ENCODE data around the gene TSKU.

The TSKU gene

DNA sequence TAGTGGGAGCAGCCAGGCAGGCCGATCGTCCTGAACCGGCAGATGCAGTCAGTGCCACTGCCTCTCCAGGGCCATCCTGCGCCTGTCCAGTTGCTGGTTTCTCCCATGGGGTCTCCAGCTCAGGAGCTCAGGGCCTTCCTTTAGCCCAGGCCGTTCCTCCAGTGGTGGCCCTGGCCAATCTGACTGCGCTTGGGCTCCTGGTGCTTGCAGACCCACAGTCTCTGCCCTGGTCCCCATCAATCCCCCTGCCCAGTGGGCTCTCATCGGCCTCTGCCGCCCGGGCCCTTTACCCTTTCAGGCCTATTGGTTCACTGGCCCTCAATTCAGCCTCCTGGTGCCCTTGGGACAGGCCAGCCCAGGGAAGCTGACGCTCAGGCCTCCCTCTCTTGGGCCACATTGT lies 29.2 kb upstream of the TSKU start:
- Histone ChIP-seq H3K27me3 (ENCODE audit: control insufficient read depth, insufficient read depth, low read length) (peaks cover 37% of the 10 kb centered on the region), H3K4me1 (ENCODE audit: control insufficient read depth, insufficient read depth, low read length) (no peaks in the 10 kb centered on the region), H3K36me3 (ENCODE audit: insufficient read depth, low read length) (no peaks in the 10 kb centered on the region), H3K9ac (ENCODE audit: low read depth, low read length) (no peak overlapping the region), H3K4me3 (ENCODE audit: low read length) (no peak overlapping the region), H3K9me3 (replicated peaks; ENCODE audit: low read length) (no peaks in the 10 kb centered on the region), H3K4me2 (ENCODE audit: low read length) (no peak overlapping the region)

DNA sequence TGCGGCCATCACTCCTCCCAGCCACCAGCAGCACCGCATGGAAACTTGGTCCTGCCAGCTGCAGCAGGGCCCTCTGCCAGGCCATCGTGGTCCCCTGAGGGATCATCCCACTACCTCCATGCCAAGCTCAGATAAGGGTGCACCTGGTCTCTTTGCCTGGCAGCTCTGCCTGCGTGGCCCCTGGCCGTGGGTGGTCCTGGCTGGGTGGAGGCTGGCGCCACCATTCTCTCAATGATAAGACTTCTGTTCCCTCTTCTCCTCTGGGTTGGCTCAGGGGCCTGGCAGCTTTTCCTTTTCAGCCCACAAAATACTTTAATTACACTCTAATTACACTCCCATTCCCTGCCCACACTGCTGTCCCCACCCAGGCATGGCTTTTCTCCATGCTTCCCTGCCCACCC lies 26.8 kb upstream of the TSKU start:
- Histone ChIP-seq H3K9ac (ENCODE audit: low read depth, low read length) (no peak overlapping the region), H3K4me1 (ENCODE audit: control insufficient read depth, insufficient read depth, low read length) (no peaks in the 10 kb centered on the region), H3K4me3 (ENCODE audit: low read length) (no peak overlapping the region), H3K36me3 (ENCODE audit: insufficient read depth, low read length) (no peaks in the 10 kb centered on the region), H3K9me3 (replicated peaks; ENCODE audit: low read length) (no peaks in the 10 kb centered on the region), H3K27me3 (ENCODE audit: control insufficient read depth, insufficient read depth, low read length) (peaks cover 54% of the 10 kb centered on the region), H3K4me2 (ENCODE audit: low read length) (no peak overlapping the region)

DNA sequence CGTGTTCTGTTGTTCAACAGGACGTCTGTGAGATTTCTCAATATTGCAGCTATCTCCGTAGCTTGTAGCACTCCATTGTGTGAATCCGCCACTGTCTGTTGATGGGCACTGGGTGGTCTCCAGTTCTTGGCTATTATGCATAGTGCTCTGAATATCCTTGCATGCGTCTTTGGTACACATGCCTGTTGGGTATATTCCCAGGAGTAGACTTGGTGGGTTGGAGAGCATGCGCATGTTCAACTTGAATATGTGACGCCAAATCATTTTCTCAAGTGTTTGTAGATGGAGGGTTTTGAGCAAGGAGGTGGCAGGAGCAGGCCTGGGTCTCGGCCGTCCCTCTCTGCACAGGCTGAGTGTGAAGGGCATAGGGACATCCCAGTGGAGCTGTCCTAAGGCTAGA lies 24.8 kb upstream of the TSKU start:
- Histone ChIP-seq H3K9me3 (replicated peaks; ENCODE audit: low read length) (no peaks in the 10 kb centered on the region), H3K4me2 (ENCODE audit: low read length) (no peak overlapping the region), H3K4me1 (ENCODE audit: control insufficient read depth, insufficient read depth, low read length) (no peaks in the 10 kb centered on the region), H3K4me3 (ENCODE audit: low read length) (no peak overlapping the region), H3K36me3 (ENCODE audit: insufficient read depth, low read length) (no peaks in the 10 kb centered on the region), H3K9ac (ENCODE audit: low read depth, low read length) (no peak overlapping the region), H3K27me3 (ENCODE audit: control insufficient read depth, insufficient read depth, low read length) (peaks cover 49% of the 10 kb centered on the region)

DNA sequence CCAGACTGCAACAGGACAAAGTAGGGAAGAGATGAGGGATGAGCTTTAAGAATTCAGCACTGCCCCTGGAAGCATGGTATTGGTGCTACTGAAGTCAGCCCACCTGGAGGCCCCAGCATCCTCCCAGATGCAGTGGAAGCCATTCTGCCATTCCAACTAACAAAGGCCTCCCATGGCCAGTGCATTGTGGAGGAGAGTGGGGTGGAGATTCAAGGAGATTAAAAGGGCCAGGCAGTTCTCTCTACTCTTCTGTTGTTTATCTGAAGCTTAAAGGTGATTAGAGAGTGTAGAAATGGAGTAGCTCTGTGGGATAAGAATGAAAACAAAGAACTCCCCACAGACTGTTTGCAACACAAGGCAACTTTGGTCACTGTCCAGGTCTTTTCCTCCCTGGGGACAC lies 24.1 kb upstream of the TSKU start:
- Histone ChIP-seq H3K36me3 (ENCODE audit: insufficient read depth, low read length) (no peaks in the 10 kb centered on the region), H3K4me3 (ENCODE audit: low read length) (no peak overlapping the region), H3K9ac (ENCODE audit: low read depth, low read length) (no peak overlapping the region), H3K4me1 (ENCODE audit: control insufficient read depth, insufficient read depth, low read length) (peaks cover 8% of the 10 kb centered on the region), H3K9me3 (replicated peaks; ENCODE audit: low read length) (no peaks in the 10 kb centered on the region), H3K27me3 (ENCODE audit: control insufficient read depth, insufficient read depth, low read length) (peaks cover 49% of the 10 kb centered on the region), H3K4me2 (ENCODE audit: low read length) (no peak overlapping the region)

DNA sequence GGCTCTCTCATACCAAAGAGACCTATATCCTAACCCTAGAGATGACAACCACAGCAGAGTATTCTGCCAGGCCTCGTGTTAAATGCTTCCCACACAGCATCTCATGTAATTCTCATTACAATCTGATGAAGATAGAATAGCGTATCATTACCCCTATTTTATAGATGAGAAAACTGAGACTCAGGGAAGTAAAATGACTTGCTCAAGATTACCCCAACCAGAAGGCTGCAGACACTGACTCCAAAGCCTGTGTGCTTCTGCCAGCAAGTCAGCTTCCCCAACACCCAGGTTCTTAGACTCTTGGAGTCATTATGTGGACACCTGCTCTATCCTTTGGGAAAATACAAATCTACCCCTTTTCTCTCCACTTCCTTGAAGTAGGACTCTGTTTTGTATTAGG lies 23.6 kb upstream of the TSKU start:
- H3K4me3 ChIP-seq (ENCODE audit: low read length) = no peak overlapping the region

DNA sequence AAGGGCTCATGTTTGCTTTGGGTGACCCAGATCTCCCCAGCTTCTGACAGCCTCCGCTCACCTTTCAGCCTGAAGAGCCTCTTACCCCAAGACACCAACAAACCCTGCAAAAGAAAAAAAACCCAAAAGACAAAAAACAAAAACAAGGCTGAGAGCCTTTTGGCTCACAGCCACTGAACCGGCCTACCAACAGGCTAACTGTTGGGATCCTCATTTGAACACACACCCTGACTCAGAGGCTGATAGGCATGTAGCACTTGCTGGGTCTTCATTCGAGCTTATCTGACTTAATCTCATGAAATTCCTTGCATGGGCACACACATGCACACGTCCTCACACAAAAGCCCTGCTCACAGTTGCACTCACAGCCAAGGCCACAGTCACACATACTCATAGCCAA lies 22.9 kb upstream of the TSKU start:
- Histone ChIP-seq H3K4me3 (ENCODE audit: low read length) (no peak overlapping the region), H3K9ac (ENCODE audit: low read depth, low read length) (no peak overlapping the region), H3K36me3 (ENCODE audit: insufficient read depth, low read length) (no peaks in the 10 kb centered on the region), H3K27me3 (ENCODE audit: control insufficient read depth, insufficient read depth, low read length) (peaks cover 52% of the 10 kb centered on the region), H3K4me2 (ENCODE audit: low read length) (no peak overlapping the region), H3K9me3 (replicated peaks; ENCODE audit: low read length) (no peaks in the 10 kb centered on the region), H3K4me1 (ENCODE audit: control insufficient read depth, insufficient read depth, low read length) (peaks cover 8% of the 10 kb centered on the region)

More for the DNA sequence above, 23.6 kb upstream of the TSKU start:
- Histone ChIP-seq H3K4me1 (ENCODE audit: control insufficient read depth, insufficient read depth, low read length) (peaks cover 8% of the 10 kb centered on the region), H3K9ac (ENCODE audit: low read depth, low read length) (no peak overlapping the region), H3K4me2 (ENCODE audit: low read length) (no peak overlapping the region), H3K27me3 (ENCODE audit: control insufficient read depth, insufficient read depth, low read length) (peaks cover 49% of the 10 kb centered on the region), H3K36me3 (ENCODE audit: insufficient read depth, low read length) (no peaks in the 10 kb centered on the region), H3K9me3 (replicated peaks; ENCODE audit: low read length) (no peaks in the 10 kb centered on the region)

DNA sequence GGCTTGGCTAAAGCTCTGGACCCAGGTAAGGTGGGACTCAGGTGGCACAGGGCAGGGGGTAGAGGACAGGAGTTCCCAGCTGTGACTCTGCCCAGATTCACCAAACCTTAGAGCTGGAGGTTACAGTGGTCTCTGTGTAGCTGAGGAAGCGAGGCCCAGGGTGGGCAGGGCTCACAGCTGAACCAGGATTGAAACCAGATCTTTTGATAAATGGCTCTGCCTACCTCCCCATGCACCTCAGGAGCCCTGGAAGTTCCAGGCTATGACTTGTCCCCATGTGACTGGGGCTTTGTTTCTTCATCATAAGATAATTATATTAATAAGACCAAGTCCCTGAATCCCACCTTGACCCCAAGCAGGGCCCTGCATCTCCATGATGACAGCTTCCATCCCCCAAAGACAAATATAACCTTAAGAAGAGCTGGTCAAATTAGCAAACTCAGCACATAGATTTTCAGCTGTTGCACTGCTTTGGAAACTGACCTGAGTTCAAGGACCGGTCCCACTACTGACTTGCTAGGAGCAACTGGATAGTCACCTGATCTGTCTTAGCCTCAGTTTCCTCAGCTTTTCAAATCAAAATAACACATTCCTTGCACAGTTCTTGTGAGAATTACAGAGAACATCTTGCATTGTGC lies 21.3 kb upstream of the TSKU start:
- Histone ChIP-seq H3K4me3 (ENCODE audit: low read length) (no peak overlapping the region), H3K4me2 (ENCODE audit: low read length) (no peak overlapping the region), H3K4me1 (ENCODE audit: control insufficient read depth, insufficient read depth, low read length) (peaks cover 8% of the 10 kb centered on the region), H3K27me3 (ENCODE audit: control insufficient read depth, insufficient read depth, low read length) (peaks cover 48% of the 10 kb centered on the region), H3K36me3 (ENCODE audit: insufficient read depth, low read length) (no peaks in the 10 kb centered on the region), H3K9ac (ENCODE audit: low read depth, low read length) (no peak overlapping the region), H3K9me3 (replicated peaks; ENCODE audit: low read length) (no peaks in the 10 kb centered on the region)

DNA sequence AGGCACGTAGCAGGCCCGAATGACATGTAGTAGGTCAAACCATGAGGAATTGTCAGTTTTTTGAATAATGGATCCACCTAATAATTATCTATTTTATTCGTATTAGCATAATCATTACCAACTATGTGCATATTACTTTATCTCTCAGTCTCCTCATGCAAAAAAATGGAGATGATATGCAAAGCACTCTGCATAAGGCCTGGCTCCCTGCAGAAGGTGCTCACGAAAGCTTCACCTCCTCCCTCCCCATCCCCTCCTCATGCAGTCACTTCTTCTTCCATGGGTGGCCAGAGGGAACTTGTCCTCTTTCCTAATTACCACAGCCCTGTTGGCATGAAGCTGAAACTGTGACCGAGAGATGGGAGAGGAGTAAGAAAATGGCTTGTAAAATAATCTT lies 20.8 kb upstream of the TSKU start:
- no peak overlapping the region for H3K9ac ChIP-seq (ENCODE audit: low read depth, low read length)
- no peak overlapping the region for H3K4me2 ChIP-seq (ENCODE audit: low read length)
- no peak overlapping the region for H3K4me3 ChIP-seq (ENCODE audit: low read length)
- no peaks in the 10 kb centered on the region for H3K9me3 ChIP-seq (replicated peaks; ENCODE audit: low read length)
- no peaks in the 10 kb centered on the region for H3K36me3 ChIP-seq (ENCODE audit: insufficient read depth, low read length)
- H3K4me1 ChIP-seq (ENCODE audit: control insufficient read depth, insufficient read depth, low read length) = peaks cover 8% of the 10 kb centered on the region
- H3K27me3 ChIP-seq (ENCODE audit: control insufficient read depth, insufficient read depth, low read length) = peaks cover 48% of the 10 kb centered on the region

DNA sequence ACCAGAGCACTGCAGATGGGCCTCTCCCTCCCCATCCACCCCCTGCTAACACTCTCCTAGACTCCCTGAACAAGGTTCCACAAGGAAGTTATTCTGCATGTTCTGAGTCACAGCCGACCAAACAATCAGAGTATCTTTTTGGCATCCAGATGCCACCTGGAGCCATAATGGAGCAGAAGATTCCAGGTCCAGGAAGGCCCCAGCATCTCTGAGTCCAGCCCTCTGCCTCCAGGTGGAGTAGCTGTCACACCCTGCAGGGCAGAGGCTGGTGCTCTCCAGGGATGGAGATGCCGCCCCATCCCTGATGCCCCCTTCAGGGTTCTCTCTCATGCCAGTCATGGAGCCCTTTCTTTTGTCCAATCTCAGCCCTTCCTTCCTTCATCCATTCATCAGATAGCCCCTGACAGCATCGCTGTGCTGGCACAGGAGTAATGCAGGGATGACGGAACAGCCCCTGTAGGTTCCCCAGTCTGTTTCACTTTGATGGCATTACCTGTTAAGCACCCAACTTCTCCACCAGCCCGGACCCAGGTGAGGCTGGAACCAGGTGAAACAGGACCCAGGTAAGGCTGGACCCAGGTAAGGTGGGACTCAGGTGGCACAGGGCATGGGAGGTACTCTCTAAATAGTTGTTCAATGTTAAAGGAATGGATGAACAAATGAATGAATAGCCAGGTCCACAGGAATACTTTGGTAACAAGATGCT lies 20.1 kb upstream of the TSKU start:
- Histone ChIP-seq H3K4me3 (ENCODE audit: low read length) (no peak overlapping the region), H3K27me3 (ENCODE audit: control insufficient read depth, insufficient read depth, low read length) (peaks cover 45% of the 10 kb centered on the region), H3K9me3 (replicated peaks; ENCODE audit: low read length) (no peaks in the 10 kb centered on the region), H3K36me3 (ENCODE audit: insufficient read depth, low read length) (no peaks in the 10 kb centered on the region), H3K4me1 (ENCODE audit: control insufficient read depth, insufficient read depth, low read length) (peaks cover 10% of the 10 kb centered on the region), H3K4me2 (ENCODE audit: low read length) (no peak overlapping the region), H3K9ac (ENCODE audit: low read depth, low read length) (no peak overlapping the region)

DNA sequence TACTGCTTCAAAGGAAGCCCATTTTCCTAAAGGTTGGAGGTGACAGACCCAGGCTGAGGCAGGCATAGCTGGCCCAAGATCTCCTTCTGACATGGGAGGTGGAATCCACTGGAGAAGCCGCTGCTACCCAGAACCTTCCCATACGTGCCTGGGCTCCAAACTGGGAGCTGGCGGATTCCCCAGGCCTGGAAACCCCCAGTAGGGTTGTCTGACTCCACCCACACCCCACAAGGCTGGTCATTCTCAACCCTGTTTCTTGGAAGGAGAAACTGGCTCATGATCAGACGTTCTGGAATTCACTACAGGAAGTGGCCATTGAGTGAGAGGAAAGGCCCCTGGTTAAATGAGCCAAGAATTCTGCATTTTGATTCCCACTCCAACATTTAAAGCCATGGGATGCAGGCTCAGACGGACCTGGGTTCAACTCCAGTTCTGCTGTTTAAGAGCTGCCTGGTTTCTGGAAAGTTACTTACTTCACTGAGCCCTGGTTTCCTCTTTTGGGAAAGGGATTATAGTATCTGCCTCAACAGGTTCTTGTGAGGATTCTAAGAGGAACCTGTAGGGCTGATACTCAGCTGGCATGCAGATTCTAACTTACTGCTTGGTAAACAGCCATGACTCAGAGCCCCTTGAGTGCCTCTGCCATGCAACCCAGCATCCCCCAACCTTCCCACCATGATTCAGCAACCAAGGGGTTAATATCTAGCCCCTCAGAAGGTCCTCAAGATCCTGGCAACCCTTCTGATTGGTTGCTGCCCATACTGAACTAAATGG lies 19.4 kb upstream of the TSKU start:
- peaks cover 40% of the 10 kb centered on the region for H3K27me3 ChIP-seq (ENCODE audit: control insufficient read depth, insufficient read depth, low read length)
- H3K9me3 ChIP-seq (replicated peaks; ENCODE audit: low read length) = no peaks in the 10 kb centered on the region
- no peak overlapping the region for H3K9ac ChIP-seq (ENCODE audit: low read depth, low read length)
- peaks cover 16% of the 10 kb centered on the region for H3K4me1 ChIP-seq (ENCODE audit: control insufficient read depth, insufficient read depth, low read length)
- no peaks in the 10 kb centered on the region for H3K36me3 ChIP-seq (ENCODE audit: insufficient read depth, low read length)
- H3K4me2 ChIP-seq (ENCODE audit: low read length) = peak overlapping the region; percentile 2
- H3K4me3 ChIP-seq (ENCODE audit: low read length) = no peak overlapping the region

DNA sequence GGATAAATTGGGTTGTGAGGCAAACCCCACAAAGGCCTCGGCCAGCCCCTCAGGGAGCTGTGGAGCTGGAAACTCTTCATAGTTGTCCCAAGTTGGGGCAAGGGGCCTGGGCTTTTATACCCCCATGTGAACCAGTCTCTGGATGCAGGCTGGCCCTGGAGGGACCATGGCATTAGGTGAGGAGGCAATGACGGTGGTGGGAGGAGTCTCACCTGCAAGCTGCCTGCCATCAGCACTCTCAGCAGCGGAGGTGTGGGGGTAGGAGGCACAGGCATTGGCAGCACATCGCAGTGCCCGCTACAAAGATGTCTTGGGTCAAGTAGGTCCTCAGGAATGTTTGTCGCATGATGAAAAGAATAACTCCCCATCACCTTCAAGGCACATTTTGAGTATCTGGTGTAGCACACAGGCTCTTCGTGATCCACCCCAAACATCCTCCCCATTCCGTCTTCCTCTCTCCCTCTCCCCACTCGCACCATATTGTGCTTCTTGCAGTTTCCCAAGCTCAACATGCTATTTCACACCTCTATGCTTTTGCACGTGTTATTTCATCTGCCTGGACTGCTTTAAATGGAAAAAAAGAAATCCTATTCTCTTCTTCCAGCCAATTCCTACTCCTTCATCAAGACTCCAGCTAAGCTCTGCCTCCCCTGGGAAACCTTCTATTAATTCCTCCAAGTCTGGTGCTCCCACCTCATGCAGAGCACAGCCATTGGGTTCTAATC lies 18.1 kb upstream of the TSKU start:
- Histone ChIP-seq H3K4me3 (ENCODE audit: low read length) (no peak overlapping the region), H3K4me2 (ENCODE audit: low read length) (no peak overlapping the region), H3K27me3 (ENCODE audit: control insufficient read depth, insufficient read depth, low read length) (peaks cover 29% of the 10 kb centered on the region), H3K9ac (ENCODE audit: low read depth, low read length) (no peak overlapping the region), H3K9me3 (replicated peaks; ENCODE audit: low read length) (no peaks in the 10 kb centered on the region), H3K4me1 (ENCODE audit: control insufficient read depth, insufficient read depth, low read length) (peaks cover 29% of the 10 kb centered on the region), H3K36me3 (ENCODE audit: insufficient read depth, low read length) (no peaks in the 10 kb centered on the region)
